ENCODE data around the gene DYNC2H1. TPM values are rescaled to one million over a fixed set of nuclear protein-coding genes. Genes with fewer than 3 reads are reported as not detected.

The DYNC2H1 gene
- total RNA-seq, 2 donors from 2014 or later: 7.3 to 20.0 TPM

DNA sequence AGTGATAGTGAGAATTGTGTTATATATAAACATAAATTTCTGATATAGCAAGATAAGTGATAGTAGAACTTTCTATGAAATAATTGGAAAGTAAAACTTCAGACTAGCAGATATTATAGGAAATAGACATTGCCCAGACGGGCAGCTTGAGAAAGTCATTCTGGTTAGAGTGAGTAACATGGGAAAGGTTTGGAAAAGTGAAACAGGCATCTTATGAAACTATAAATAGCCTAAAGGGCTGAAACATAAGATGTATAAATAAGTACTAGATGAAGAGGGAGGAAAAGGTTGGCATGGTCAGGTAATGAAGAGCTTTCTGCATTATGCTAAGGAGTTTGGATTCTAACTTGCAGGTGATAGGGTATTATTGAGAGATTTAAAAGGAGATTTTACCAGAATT lies 101.3 kb downstream of the DYNC2H1 start:
- Histone ChIP-seq H3K4me3 (no peak overlapping the region), H3K27ac (no peak overlapping the region)
- no peak for ATAC-seq (ENCODE audit: insufficient number of reproducible peaks, low FRiP score, low read depth)

DNA sequence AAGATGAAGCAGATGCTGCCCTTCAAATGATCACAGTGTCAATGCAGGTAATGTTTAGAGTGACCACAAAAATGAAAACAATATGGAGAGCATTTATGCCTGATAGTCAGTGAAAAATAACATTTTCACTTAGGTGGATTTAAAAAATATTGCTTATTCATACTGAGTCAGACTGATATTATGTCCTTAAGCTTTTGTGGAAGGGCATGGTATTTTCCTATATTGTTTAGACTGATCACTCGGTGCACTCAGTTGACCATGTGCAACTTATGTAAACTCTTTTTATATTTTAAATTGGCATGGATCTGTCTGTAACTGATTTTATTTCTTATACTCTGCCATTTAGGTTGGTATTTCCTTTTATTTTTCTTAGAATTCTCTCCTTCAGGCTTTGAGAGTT lies 106.6 kb downstream of the DYNC2H1 start:
- Histone ChIP-seq H3K36me3 (no peaks in the 10 kb centered on the region), H3K4me3 (no peak overlapping the region), H3K27me3 (replicated peaks; ENCODE audit: insufficient read depth) (no peaks in the 10 kb centered on the region), H3K27ac (no peak overlapping the region), H3K9me3 (no peaks in the 10 kb centered on the region), H3K4me1 (ENCODE audit: control insufficient read depth in 1 of 2, low read depth in 2 of 2) (no peaks in the 10 kb centered on the region)
- TF ChIP-seq, protein P1, sequence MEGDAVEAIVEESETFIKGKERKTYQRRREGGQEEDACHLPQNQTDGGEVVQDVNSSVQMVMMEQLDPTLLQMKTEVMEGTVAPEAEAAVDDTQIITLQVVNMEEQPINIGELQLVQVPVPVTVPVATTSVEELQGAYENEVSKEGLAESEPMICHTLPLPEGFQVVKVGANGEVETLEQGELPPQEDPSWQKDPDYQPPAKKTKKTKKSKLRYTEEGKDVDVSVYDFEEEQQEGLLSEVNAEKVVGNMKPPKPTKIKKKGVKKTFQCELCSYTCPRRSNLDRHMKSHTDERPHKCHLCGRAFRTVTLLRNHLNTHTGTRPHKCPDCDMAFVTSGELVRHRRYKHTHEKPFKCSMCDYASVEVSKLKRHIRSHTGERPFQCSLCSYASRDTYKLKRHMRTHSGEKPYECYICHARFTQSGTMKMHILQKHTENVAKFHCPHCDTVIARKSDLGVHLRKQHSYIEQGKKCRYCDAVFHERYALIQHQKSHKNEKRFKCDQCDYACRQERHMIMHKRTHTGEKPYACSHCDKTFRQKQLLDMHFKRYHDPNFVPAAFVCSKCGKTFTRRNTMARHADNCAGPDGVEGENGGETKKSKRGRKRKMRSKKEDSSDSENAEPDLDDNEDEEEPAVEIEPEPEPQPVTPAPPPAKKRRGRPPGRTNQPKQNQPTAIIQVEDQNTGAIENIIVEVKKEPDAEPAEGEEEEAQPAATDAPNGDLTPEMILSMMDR (IDR thresholded peaks at IDR 0.05): no peak
- no peak for ATAC-seq (ENCODE audit: insufficient number of reproducible peaks, low FRiP score, low read depth)
- DNase-seq (ENCODE audit: low spot score): no peak

More for the DNA sequence above, 101.3 kb downstream of the DYNC2H1 start:
- H3K36me3 ChIP-seq: peaks cover 3% of the 10 kb centered on the region
- no peaks in the 10 kb centered on the region for H3K9me3 ChIP-seq
- DNase-seq (ENCODE audit: low spot score): no peak
- H3K27me3 ChIP-seq (replicated peaks; ENCODE audit: insufficient read depth): no peaks in the 10 kb centered on the region
- TF ChIP-seq, protein P1 (IDR thresholded peaks at IDR 0.05): no peak
- no peaks in the 10 kb centered on the region for H3K4me1 ChIP-seq (ENCODE audit: control insufficient read depth in 1 of 2, low read depth in 2 of 2)

DNA sequence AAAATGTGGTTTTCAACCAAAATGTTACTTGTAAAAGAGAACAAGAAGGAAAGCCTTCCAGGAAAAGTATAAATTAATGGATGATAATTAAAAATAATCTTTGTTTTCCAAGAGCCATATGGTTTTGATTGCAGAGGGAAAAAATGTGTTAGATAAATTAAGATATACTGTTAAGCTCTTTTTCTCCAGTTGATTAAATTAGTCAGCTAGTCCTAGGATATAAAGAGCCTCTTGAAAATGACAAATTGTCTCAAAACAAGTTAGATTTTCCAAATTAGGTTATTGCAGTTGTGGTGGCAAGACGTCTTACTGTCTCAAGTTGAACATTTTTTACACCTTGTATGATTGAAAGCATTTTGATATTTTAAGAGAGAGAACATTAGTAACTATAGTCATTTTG lies 110.9 kb downstream of the DYNC2H1 start:
- no peaks in the 10 kb centered on the region for H3K4me1 ChIP-seq (ENCODE audit: control insufficient read depth in 1 of 2, low read depth in 2 of 2)
- TF ChIP-seq, protein P1 (IDR thresholded peaks at IDR 0.05): no peak
- H3K27ac ChIP-seq: no peak overlapping the region
- no peaks in the 10 kb centered on the region for H3K36me3 ChIP-seq
- no peaks in the 10 kb centered on the region for H3K27me3 ChIP-seq (replicated peaks; ENCODE audit: insufficient read depth)
- H3K4me3 ChIP-seq: no peak overlapping the region
- H3K9me3 ChIP-seq: no peaks in the 10 kb centered on the region
- DNase-seq (ENCODE audit: low spot score) (no peak), ATAC-seq (ENCODE audit: insufficient number of reproducible peaks, low FRiP score, low read depth) (no peak)

DNA sequence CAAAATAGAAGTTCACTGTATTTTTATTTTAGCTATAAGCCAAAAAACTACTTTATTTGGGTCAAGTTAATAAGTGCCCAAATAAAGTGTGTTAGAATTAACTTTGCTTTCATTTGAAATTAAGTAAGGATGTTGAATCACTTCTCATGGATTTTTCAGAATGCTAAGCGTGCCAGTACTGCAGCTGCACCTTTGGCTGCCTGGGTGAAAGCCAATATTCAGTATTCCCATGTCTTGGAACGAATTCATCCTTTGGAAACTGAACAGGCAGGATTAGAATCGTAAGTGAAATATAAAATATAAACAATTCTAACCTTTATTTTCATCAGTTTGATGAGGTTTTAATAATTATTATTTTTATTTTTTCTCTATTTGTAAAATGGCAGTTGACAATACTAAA lies 113.6 kb downstream of the DYNC2H1 start:
- no peak overlapping the region for H3K27ac ChIP-seq
- ATAC-seq (ENCODE audit: insufficient number of reproducible peaks, low FRiP score, low read depth): no peak

DNA sequence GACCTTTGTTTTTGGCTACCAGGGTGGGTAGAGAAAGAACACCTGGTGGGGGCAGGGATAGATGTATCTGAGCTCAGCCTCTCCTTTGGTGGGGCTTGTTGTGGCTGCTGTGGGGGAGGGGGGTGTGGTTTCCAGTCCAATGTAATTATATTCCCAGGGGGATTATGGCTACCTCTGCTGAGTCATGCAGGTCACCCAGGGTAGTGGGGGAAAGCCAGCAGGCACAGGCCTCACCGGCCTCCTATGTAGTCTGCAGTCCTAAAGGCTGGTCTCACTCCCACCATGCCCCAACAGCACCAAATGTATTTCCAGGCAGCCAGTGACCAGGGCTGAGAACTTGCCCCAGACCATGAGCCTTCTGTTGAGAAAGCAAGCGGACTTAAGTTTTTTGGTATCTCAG lies 119.6 kb downstream of the DYNC2H1 start:
- Histone ChIP-seq H3K36me3 (no peaks in the 10 kb centered on the region), H3K4me1 (ENCODE audit: control insufficient read depth in 1 of 2, low read depth in 2 of 2) (no peaks in the 10 kb centered on the region), H3K9me3 (no peaks in the 10 kb centered on the region), H3K27ac (no peak overlapping the region), H3K27me3 (replicated peaks; ENCODE audit: insufficient read depth) (no peaks in the 10 kb centered on the region), H3K4me3 (no peak overlapping the region)
- ATAC-seq (ENCODE audit: insufficient number of reproducible peaks, low FRiP score, low read depth) (no peak), DNase-seq (ENCODE audit: low spot score) (no peak)
- TF ChIP-seq, protein P1 (IDR thresholded peaks at IDR 0.05): no peak

More for the DNA sequence above, 113.6 kb downstream of the DYNC2H1 start:
- Histone ChIP-seq H3K27me3 (replicated peaks; ENCODE audit: insufficient read depth) (no peaks in the 10 kb centered on the region), H3K9me3 (no peaks in the 10 kb centered on the region), H3K4me1 (ENCODE audit: control insufficient read depth in 1 of 2, low read depth in 2 of 2) (no peaks in the 10 kb centered on the region), H3K36me3 (no peaks in the 10 kb centered on the region), H3K4me3 (no peak overlapping the region)
- no peak for DNase-seq (ENCODE audit: low spot score)
- TF ChIP-seq, protein P1 (IDR thresholded peaks at IDR 0.05): no peak
